HG03520 (cell line): ENCODE results near the gene ZNF613.
"Not testable (repeated sequence)": the region's sequence is repeated elsewhere in the genome, so short reads cannot be mapped to it uniquely, and the experiment has no call there.

Source experiments
- ATAC-seq: cut with Tn5 transposase; IDR thresholded peaks from one replicate; pipeline ENCODE4 v1.9.1; 2021; ENCODE audit warnings: mild to moderate bottlenecking, moderate library complexity; ENCODE audit not compliant: unreplicated experiment

The ZNF613 gene

GRCh38 chr19:51938936-51939335, 11.7 kb downstream of the ZNF613 start:
- no peak for ATAC-seq

GRCh38 chr19:51944798-51945552, 17.7 kb downstream of the ZNF613 start:
- ATAC-seq, result no peak

GRCh38 chr19:51946602-51947001, 19.3 kb downstream of the ZNF613 start:
- no peak for ATAC-seq

GRCh38 chr19:51948975-51949374, 21.7 kb downstream of the ZNF613 start:
- ATAC-seq, result no peak

- ATAC-seq, result not testable (repeated sequence)
Observed at GRCh38 chr19:51957846-51958245, 30.6 kb downstream of the ZNF613 start.

GRCh38 chr19:51959791-51960190, 32.5 kb downstream of the ZNF613 start:
- no peak for ATAC-seq

GRCh38 chr19:51960621-51961233, 33.5 kb downstream of the ZNF613 start:
- ATAC-seq, result not testable (repeated sequence)

- no peak for ATAC-seq
Observed at GRCh38 chr19:51965583-51965982, 38.3 kb downstream of the ZNF613 start.

GRCh38 chr19:51970718-51971117, 43.4 kb downstream of the ZNF613 start:
- no peak for ATAC-seq

GRCh38 chr19:51971624-51972023, 44.4 kb downstream of the ZNF613 start:
- ATAC-seq, result no peak

- ATAC-seq, result not testable (repeated sequence)
Observed at GRCh38 chr19:51975787-51976186, 48.5 kb downstream of the ZNF613 start.

- ATAC-seq, result no peak
Observed at GRCh38 chr19:51976852-51977251, 49.6 kb downstream of the ZNF613 start.

GRCh38 chr19:51977346-51977745, 50.1 kb downstream of the ZNF613 start:
- no peak for ATAC-seq

GRCh38 chr19:51978882-51979281, 51.6 kb downstream of the ZNF613 start:
- no peak for ATAC-seq

GRCh38 chr19:51980116-51980736, 53.0 kb downstream of the ZNF613 start:
- ATAC-seq, result no peak

GRCh38 chr19:51980926-51981325, 53.7 kb downstream of the ZNF613 start:
- not testable (repeated sequence) for ATAC-seq

GRCh38 chr19:51983361-51983760, 56.1 kb downstream of the ZNF613 start:
- ATAC-seq, result no peak

- no peak for ATAC-seq
Observed at GRCh38 chr19:51986309-51987291, 59.3 kb downstream of the ZNF613 start, which contains the start of gene ZNF350. Gene ZNF350, minus strand, starts transcription at chr19:51986840. Its CDS starts 12,480 bp downstream, at chr19:51974360.

GRCh38 chr19:51993422-51993821, 66.2 kb downstream of the ZNF613 start:
- ATAC-seq, result no peak

GRCh38 chr19:51994048-51994644, 66.9 kb downstream of the ZNF613 start:
- no peak for ATAC-seq
